GM19455 (cell line): ENCODE data around the gene TTLL10.

Experiments used
- ATAC-seq: cut with Tn5 transposase; IDR thresholded peaks from one replicate; pipeline ENCODE4 v1.9.1; 2021; ENCODE audit not compliant: unreplicated experiment

Gene TTLL10

GRCh38 chr1:1245178-1245816 lies 71.6 kb downstream of the TTLL10 start:
- ATAC-seq = no peak

GRCh38 chr1:1245817-1246576 lies 72.3 kb downstream of the TTLL10 start:
- ATAC-seq = no peak

DNA sequence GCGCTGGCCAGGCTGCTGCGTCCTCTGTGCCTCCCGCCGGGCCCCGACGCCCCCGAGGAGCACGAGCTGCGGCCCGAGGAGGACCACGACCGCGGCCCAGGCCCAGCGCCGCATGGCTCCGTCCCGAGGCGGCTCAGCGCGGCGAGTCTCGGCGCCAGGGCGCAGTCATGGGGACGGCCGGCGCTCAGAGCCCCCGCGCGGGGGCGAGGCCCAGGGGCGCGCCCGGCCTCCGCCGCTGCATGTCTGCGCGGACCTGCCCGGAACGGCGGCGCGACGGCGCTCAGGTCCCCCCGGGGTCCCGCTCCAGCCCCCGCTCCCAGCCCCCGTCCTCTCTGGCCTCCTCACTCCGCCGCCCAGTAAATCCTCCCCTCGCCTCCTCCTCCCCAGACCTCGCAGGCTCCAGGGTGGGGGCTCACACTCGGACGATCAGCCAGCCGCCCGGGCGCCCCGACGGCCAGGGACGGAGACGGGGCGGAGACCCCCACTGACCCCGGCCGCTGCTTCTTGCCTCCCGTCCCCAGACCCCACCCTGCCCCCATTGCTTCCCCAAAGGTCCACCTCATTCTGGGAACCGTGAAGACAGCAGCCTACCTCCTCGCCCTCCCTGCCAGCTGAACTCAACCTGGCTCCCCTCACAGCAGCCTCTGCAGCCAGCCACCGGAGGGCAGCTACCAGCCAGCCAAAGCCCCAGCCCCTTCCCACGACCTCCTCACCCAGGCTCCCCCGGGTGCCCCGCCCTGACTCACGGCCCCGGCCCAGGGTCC lies 73.1 kb downstream of the TTLL10 start, which contains the start of gene C1QTNF12:
Gene C1QTNF12 (minus strand): TSS at position 146 of the 764 bp plus-strand sequence. CDS start 32 bp downstream, at position 114.
- ATAC-seq = no peak

- ATAC-seq = no peak
Observed at GRCh38 chr1:1247341-1247913, 73.7 kb downstream of the TTLL10 start.
